Esophagus squamous epithelium (tissue), 5 donors: Measurements from ENCODE around the gene SMOC1. TPM values are rescaled to one million over a fixed set of nuclear protein-coding genes. Genes with fewer than 3 reads are reported as not detected.

Experiments used
- DNase-seq: peaks from one replicate; lab custom pipeline; 2025; lab: John Stamatoyannopoulos, UW
- H3K27ac ChIP-seq, 4 donors: fragments of 200-600 bp; sonication (generic); one replicate each; pipeline ENCODE4 v1.5.1; 2016 to 2019; ENCODE audit warnings: mild to moderate bottlenecking in 1 of 4
- H3K27me3 ChIP-seq, 4 donors: fragments of 200-600 bp; sonication (generic); 1 replicate in 3 of 4; 2 replicates in 1 of 4; pipeline versions ENCODE4 v1.5.1 to v1.6.0; 2017 to 2021; ENCODE audit warnings: antibody characterized with exemption in 1 of 4
- H3K36me3 ChIP-seq, 3 donors: fragments of 200-600 bp; sonication (generic); one replicate each; pipeline ENCODE4 v1.5.1; 2016 to 2019
- H3K4me1 ChIP-seq, 3 donors: fragments of 200-600 bp; sonication (generic); one replicate each; pipeline ENCODE4 v1.5.1; 2017 to 2019
- H3K4me3 ChIP-seq, 4 donors: fragments of 200-600 bp; sonication (generic); 1 replicate in 3 of 4; 2 replicates in 1 of 4; pipeline ENCODE4 v1.5.1; 2016 to 2019; ENCODE audit warnings: mild to moderate bottlenecking in 2 of 4, moderate library complexity in 1 of 4
- H3K9me3 ChIP-seq, 3 donors: fragments of 200-600 bp; sonication (generic); one replicate each; pipeline ENCODE4 v1.5.1; 2016 to 2019
- CTCF ChIP-seq, 6 experiments: fragments of 450-650 bp in 4 of 6; fragments of 200-600 bp in 2 of 6; sonication (generic) in 2 of 6; IDR thresholded peaks; one replicate each; pipeline ENCODE4 v1.5.1; 2016 to 2019; ENCODE audit warnings: antibody characterized with exemption in 6 of 6, mild to moderate bottlenecking in 4 of 6, moderate library complexity in 4 of 6
- POLR2A ChIP-seq, 4 donors: fragments of 450-650 bp; IDR thresholded peaks; one replicate each; pipeline ENCODE4 v1.6.1; 2017; ENCODE audit warnings: antibody characterized with exemption in 4 of 4, mild to moderate bottlenecking in 4 of 4, moderate library complexity in 3 of 4
- WGBS, 2 donors: methylation state at CpG; one replicate each; pipeline ENCODE4 v1.1.5; 2018; 5-methylcytosine and 5-hydroxymethylcytosine counted together
- intact Hi-C: fragments of 100-400 bp; cut with DNase I; formaldehyde crosslinking; loops from one replicate; pipeline ENCODE4 v1.15.0; 2022
- total RNA-seq, 4 donors: library from RNA; depleted of rRNA; stranded (reverse); fragments of >200 nt; gene quantifications; one replicate each; pipeline ENCODE4 v1.1.0, GENCODE V29; 2016
- donor health status: DM: yes; HTN: yes; CAD: no.

The SMOC1 gene
- total RNA-seq, 4 donors from 2014 or later: 1.1 TPM; not detected in 3

GRCh38 chr14:70020352-70021170, 141.3 kb downstream of the SMOC1 start:
- Histone ChIP-seq H3K4me1 (peaks cover 5 to 14% (median 7%) of the 10 kb centered on the region in 3 donors), H3K9me3 (no peaks in the 10 kb centered on the region), H3K36me3 (no peaks in the 10 kb centered on the region), H3K27ac (no peak overlapping the region), H3K27me3 (peaks cover 0 to 1% (median 0%) of the 10 kb centered on the region in 4 donors), H3K4me3 (no peak overlapping the region)
- WGBS, 2 donors: 59 to 69% methylated on average over 5 to 8 of the region's 8 CpGs
- TF ChIP-seq POLR2A (IDR thresholded peaks at IDR 0.05) (no peak), CTCF (IDR thresholded peaks at IDR 0.05) (no peak)
- intact Hi-C loops: no loop called here
- no peak for DNase-seq

- Histone ChIP-seq H3K4me3 (no peak overlapping the region), H3K9me3 (no peaks in the 10 kb centered on the region), H3K27me3 (no peaks in the 10 kb centered on the region), H3K4me1 (peaks cover 5 to 14% (median 7%) of the 10 kb centered on the region in 3 donors), H3K27ac (no peak overlapping the region), H3K36me3 (no peaks in the 10 kb centered on the region)
- intact Hi-C loops: no loop called here
- WGBS, 2 donors: 62 to 66% methylated on average over 6 to 8 of the region's 8 CpGs
- no peak for TF ChIP-seq POLR2A (IDR thresholded peaks at IDR 0.05)
- TF ChIP-seq CTCF (IDR thresholded peaks at IDR 0.05): no peak
- DNase-seq: no peak
Measured at GRCh38 chr14:70021548-70022220, 142.5 kb downstream of the SMOC1 start.

- intact Hi-C loops: no loop called here
- 85 to 98% methylated on average over 6 to 13 of the region's 15 CpGs for WGBS, 2 donors
- DNase-seq: no peak
Measured at GRCh38 chr14:70022771-70023445, 143.7 kb downstream of the SMOC1 start.

GRCh38 chr14:70023871-70024270, 144.7 kb downstream of the SMOC1 start:
- WGBS, 2 donors: 0 to 60% methylated on average over 1 of the region's 1 CpG
- DNase-seq: no peak
- H3K9me3 ChIP-seq: no peaks in the 10 kb centered on the region
- intact Hi-C loops: no loop called here
- peaks cover 2 to 6% (median 3%) of the 10 kb centered on the region in 3 donors for H3K4me1 ChIP-seq
- no peak for TF ChIP-seq CTCF (IDR thresholded peaks at IDR 0.05)
- TF ChIP-seq POLR2A (IDR thresholded peaks at IDR 0.05): no peak
- no peaks in the 10 kb centered on the region for H3K36me3 ChIP-seq
- H3K27ac ChIP-seq: no peak overlapping the region
- peaks cover 0 to 17% (median 0%) of the 10 kb centered on the region in 4 donors for H3K27me3 ChIP-seq
- no peak overlapping the region for H3K4me3 ChIP-seq

More at GRCh38 chr14:70022771-70023445, 143.7 kb downstream of the SMOC1 start:
- Histone ChIP-seq H3K4me3 (no peak overlapping the region), H3K36me3 (no peaks in the 10 kb centered on the region), H3K27ac (no peak overlapping the region), H3K27me3 (peaks cover 0 to 7% (median 0%) of the 10 kb centered on the region in 4 donors), H3K9me3 (no peaks in the 10 kb centered on the region), H3K4me1 (peaks cover 5 to 14% (median 7%) of the 10 kb centered on the region in 3 donors)
- TF ChIP-seq POLR2A (IDR thresholded peaks at IDR 0.05): no peak
- no peak for TF ChIP-seq CTCF (IDR thresholded peaks at IDR 0.05)
